NB4 (cell line): ENCODE results near the gene CADM1.
A peak's percentile ranks its signal among the peaks of the same experiment; 100 is the strongest.

Experiments used
- DNase-seq: peaks from one replicate; pipeline ENCODE4 v3.0.0; 2010; ENCODE audit warnings: low read depth
- H3K4me3 ChIP-seq: one replicate; pipeline ENCODE4 v1.5.1; 2011; ENCODE audit warnings: mild to moderate bottlenecking, low read depth, low read length, moderate library complexity
- MYC ChIP-seq: IDR thresholded peaks from 2 replicates; pipeline ENCODE4 v1.6.1; 2011; ENCODE audit warnings: low read depth, low read length
- POLR2A ChIP-seq: IDR thresholded peaks from 2 replicates; pipeline ENCODE4 v1.6.1; 2011; ENCODE audit warnings: mild to moderate bottlenecking; ENCODE audit not compliant: insufficient read length; ENCODE audit errors: extremely low read depth
- TF ChIP-seq, protein P1 (sequence below): IDR thresholded peaks from one replicate; pipeline ENCODE4 v1.5.1; 2012; ENCODE audit warnings: low read depth, low read length
- TF ChIP-seq, protein P2 (sequence below): IDR thresholded peaks from 2 replicates; pipeline ENCODE4 v1.6.1; 2011; ENCODE audit warnings: low read depth, low read length

Gene CADM1

GRCh38 chr11:115147243-115147807, 356.9 kb downstream of the CADM1 start:
- DNase-seq: no peak
- no peak overlapping the region for H3K4me3 ChIP-seq
- no peak for TF ChIP-seq MYC

GRCh38 chr11:115146425-115146824, 357.8 kb downstream of the CADM1 start:
- no peak overlapping the region for H3K4me3 ChIP-seq
- peak; percentile 6 for DNase-seq
- TF ChIP-seq, protein P1, sequence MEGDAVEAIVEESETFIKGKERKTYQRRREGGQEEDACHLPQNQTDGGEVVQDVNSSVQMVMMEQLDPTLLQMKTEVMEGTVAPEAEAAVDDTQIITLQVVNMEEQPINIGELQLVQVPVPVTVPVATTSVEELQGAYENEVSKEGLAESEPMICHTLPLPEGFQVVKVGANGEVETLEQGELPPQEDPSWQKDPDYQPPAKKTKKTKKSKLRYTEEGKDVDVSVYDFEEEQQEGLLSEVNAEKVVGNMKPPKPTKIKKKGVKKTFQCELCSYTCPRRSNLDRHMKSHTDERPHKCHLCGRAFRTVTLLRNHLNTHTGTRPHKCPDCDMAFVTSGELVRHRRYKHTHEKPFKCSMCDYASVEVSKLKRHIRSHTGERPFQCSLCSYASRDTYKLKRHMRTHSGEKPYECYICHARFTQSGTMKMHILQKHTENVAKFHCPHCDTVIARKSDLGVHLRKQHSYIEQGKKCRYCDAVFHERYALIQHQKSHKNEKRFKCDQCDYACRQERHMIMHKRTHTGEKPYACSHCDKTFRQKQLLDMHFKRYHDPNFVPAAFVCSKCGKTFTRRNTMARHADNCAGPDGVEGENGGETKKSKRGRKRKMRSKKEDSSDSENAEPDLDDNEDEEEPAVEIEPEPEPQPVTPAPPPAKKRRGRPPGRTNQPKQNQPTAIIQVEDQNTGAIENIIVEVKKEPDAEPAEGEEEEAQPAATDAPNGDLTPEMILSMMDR: no peak
- TF ChIP-seq POLR2A (no peak), MYC (no peak)
- TF ChIP-seq, protein P2, sequence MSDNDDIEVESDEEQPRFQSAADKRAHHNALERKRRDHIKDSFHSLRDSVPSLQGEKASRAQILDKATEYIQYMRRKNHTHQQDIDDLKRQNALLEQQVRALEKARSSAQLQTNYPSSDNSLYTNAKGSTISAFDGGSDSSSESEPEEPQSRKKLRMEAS: no peak

- TF ChIP-seq MYC (no peak), POLR2A (no peak)
- TF ChIP-seq, protein P2: no peak
- TF ChIP-seq, protein P1: no peak
- DNase-seq: no peak
- no peak overlapping the region for H3K4me3 ChIP-seq
Observed at GRCh38 chr11:115145324-115145723, 358.9 kb downstream of the CADM1 start.

GRCh38 chr11:115144914-115145313, 359.3 kb downstream of the CADM1 start:
- no peak overlapping the region for H3K4me3 ChIP-seq
- TF ChIP-seq, protein P2: no peak
- TF ChIP-seq MYC (no peak), POLR2A (no peak)
- TF ChIP-seq, protein P1: no peak
- no peak for DNase-seq

GRCh38 chr11:115144014-115144413, 360.2 kb downstream of the CADM1 start:
- TF ChIP-seq, protein P2: no peak
- TF ChIP-seq, protein P1: no peak
- TF ChIP-seq POLR2A (no peak), MYC (no peak)
- no peak for DNase-seq
- no peak overlapping the region for H3K4me3 ChIP-seq

DNA sequence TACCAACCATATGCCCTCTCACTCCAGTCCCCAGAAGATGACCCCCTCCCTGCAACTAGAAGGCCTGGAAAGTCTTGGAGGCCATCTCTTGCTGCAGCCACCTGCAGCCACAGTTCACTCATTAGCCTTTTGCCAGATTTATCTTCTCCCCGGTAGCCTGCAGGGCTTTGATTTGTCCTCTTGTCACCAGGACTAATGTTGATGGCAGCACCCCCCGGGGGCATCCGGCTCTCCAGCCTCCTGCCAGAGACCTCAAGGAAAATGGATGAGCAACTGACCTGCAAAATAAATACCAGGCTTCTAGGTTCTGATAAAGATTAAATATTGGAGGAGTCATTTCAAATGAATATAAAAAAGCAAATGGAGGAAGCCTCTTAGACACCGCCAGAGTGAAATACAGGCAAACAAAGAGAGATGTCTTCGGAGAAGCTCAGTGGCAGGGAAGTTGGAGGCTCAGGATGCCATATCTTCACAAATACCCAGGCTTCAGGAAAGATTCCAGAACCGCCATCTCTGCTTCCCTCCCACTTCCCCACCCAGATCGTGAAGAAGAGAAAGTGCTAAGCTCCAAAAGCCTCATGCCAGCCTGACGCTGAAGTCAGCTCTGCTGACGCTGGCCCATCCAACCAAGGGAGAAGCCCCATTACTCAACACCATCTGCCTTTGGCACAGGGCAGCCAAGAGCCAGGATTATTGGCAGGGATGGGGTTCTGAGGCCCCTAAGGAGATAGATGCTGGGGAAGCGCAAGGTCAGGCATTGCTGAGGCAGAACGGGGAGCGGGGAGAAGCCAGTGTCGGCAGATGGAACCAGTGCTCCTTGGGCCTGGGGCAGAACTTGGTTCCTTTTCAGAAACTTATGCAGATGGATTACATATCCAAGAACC, 362.7 kb downstream of the CADM1 start:
- DNase-seq: no peak
- TF ChIP-seq POLR2A (no peak), MYC (no peak)
- TF ChIP-seq, protein P2: no peak
- TF ChIP-seq, protein P1: no peak
- H3K4me3 ChIP-seq: no peak overlapping the region
